Measurements from ENCODE around the gene HSPA4L. TPM values are rescaled to one million over a fixed set of nuclear protein-coding genes. Genes with fewer than 3 reads are reported as not detected.
A peak's percentile ranks its signal among the peaks of the same experiment; 100 is the strongest.

HSPA4L gene
- 5.3 and 5.6 TPM in 2 replicates for total RNA-seq (2021)
- long read RNA-seq, full-length matches to known transcripts, result 22 of 43 reads
- long read RNA-seq, partial matches to known transcripts, result 18 of 43 reads
- long read RNA-seq, other reads (novel, unspliced or antisense), result 3 of 43 reads

GRCh38 chr4:127782275-127783025, at the start of gene HSPA4L:
TSS of gene HSPA4L (plus strand) at chr4:127782322. CDS start at chr4:127782551, 229 bp downstream.
- no peak for DNase-seq
- no peak within 1 kb of the TSS for H2BK120ac ChIP-seq (ENCODE audit: low read depth, low read length, poor library complexity, severe bottlenecking)
- no peaks in the 10 kb centered on the region for H4K20me1 ChIP-seq (ENCODE audit: control insufficient read depth, insufficient read depth, insufficient read length)
- Mint-ChIP-seq H3K36me3 (ENCODE audit: insufficient read depth in 1 of 3, low read depth in 3 of 3) (peaks cover 0 to 6% (median 0%) of the 10 kb centered on the region in 3 experiments; a peak in 4 of 7 replicates), H3K4me1 (peaks cover 16 to 21% of the 10 kb centered on the region in 2 experiments), H3K27ac (peak within 1 kb of the TSS in 2 of 3 experiments; percentile 78 to 81; a peak in 5 of 7 replicates), H3K9me3 (peaks cover 0 to 6% of the 10 kb centered on the region in 2 experiments; a peak in 2 of 5 replicates), H3K27me3 (ENCODE audit: low read depth) (peaks cover 44% of the 10 kb centered on the region), H3K4me3 (peak within 1 kb of the TSS; percentile 78 to 92)
- H3K27ac ChIP-seq (ENCODE audit: insufficient read length, low read depth, low read length), result no peak within 1 kb of the TSS
- WGBS (ENCODE audit: extremely low coverage, insufficient read length, low lambda C conversion rate), result no CpG with 5 or more reads among the region's 63 CpGs
- H2BK12ac ChIP-seq (ENCODE audit: insufficient read length, low read depth, low read length), result no peak within 1 kb of the TSS
- no peaks in the 10 kb centered on the region; the same call in 1 of the 2 replicates for H3K4me1 ChIP-seq (ENCODE audit: insufficient read depth, low read length)
- no peak within 1 kb of the TSS for H3K23ac ChIP-seq (ENCODE audit: insufficient read length, low read depth, low read length)
- H3K4ac ChIP-seq (ENCODE audit: low read depth, low read length), result no peak within 1 kb of the TSS
- peak within 1 kb of the TSS; percentile 89 for H3K4me2 ChIP-seq (ENCODE audit: insufficient read depth, insufficient read length, low read length)
- H3K14ac ChIP-seq (ENCODE audit: insufficient read depth, low read length), result peak within 1 kb of the TSS; percentile 68
- H2BK20ac ChIP-seq (ENCODE audit: low read depth, low read length, poor library complexity, severe bottlenecking), result no peak within 1 kb of the TSS
- no peak within 1 kb of the TSS for H3K56ac ChIP-seq (ENCODE audit: insufficient read length, low read depth, low read length)
- peaks cover 7% of the 10 kb centered on the region; the same call in 1 of the 2 replicates for H3K27me3 ChIP-seq (ENCODE audit: insufficient read depth, low read length)
- H3K23me2 ChIP-seq (ENCODE audit: insufficient read length, low read depth, low read length, poor library complexity, severe bottlenecking), result peaks cover 10% of the 10 kb centered on the region
- peak; percentile 46; the same call in 2 of the 3 replicates for TF ChIP-seq CTCF (conservative IDR thresholded peaks at IDR 0.05)
- peak within 1 kb of the TSS; percentile 83 for H3K18ac ChIP-seq (ENCODE audit: insufficient read length, low read depth, low read length)
- H2BK15ac ChIP-seq (ENCODE audit: low read depth, low read length), result no peak within 1 kb of the TSS
- no peak within 1 kb of the TSS for H2AK5ac ChIP-seq (ENCODE audit: insufficient read length, low read length)
- H2BK5ac ChIP-seq (ENCODE audit: insufficient read length, low read length), result no peak within 1 kb of the TSS
- no peak within 1 kb of the TSS for H3T11ph ChIP-seq (ENCODE audit: low read length)
- no peaks in the 10 kb centered on the region for H3K79me2 ChIP-seq (ENCODE audit: insufficient read depth, low read length)
- no peak within 1 kb of the TSS for H4K5ac ChIP-seq (ENCODE audit: insufficient read length, low read depth, low read length)
- H3K79me1 ChIP-seq (ENCODE audit: insufficient read depth, low read depth, low read length, poor library complexity, severe bottlenecking), result no peaks in the 10 kb centered on the region
- H4K8ac ChIP-seq (replicated peaks; ENCODE audit: insufficient read length, low read depth, low read length), result no peak within 1 kb of the TSS
- peak within 1 kb of the TSS; percentile 41 for H3K9ac ChIP-seq (ENCODE audit: extremely low read depth, insufficient read length, low read length)
- peak within 1 kb of the TSS; percentile 79 for H2AFZ ChIP-seq (ENCODE audit: low read length)
- no peaks in the 10 kb centered on the region for H3K9me3 ChIP-seq (ENCODE audit: control insufficient read depth, low read depth, low read length)
- no peak within 1 kb of the TSS for H4K91ac ChIP-seq (ENCODE audit: insufficient read length, low read depth, low read length)
